T-cell (primary cell): Measurements from ENCODE around the gene STX4. TPM values are rescaled to one million over a fixed set of nuclear protein-coding genes. Genes with fewer than 3 reads are reported as not detected.

Experiments
- ATAC-seq, 4 experiments: fragments of 200-7000 bp in 3 of 4; fragments of 150-1000 bp in 1 of 4; cut with Tn5 transposase; replicated peaks in 1 of 4; 1 replicate in 3 of 4; 2 replicates in 1 of 4; pipeline ENCODE4 v1.10.0; 2021; ENCODE audit warnings: moderate library complexity in 3 of 4, mild to moderate bottlenecking in 2 of 4, moderate number of reproducible peaks in 1 of 4
- CTCF ChIA-PET, 2 donors: fragments of 300-600 bp; sonication (Branson Sonifier 250); formaldehyde crosslinking; loops; one replicate each; lab custom pipeline; 2022; ENCODE audit warnings: antibody characterized with exemption in 2 of 2; lab: Charles Lee
- POLR2A ChIA-PET, 2 donors: fragments of 300-600 bp; sonication (Branson Sonifier 250); formaldehyde crosslinking; loops; one replicate each; lab custom pipeline; 2022; ENCODE audit warnings: antibody characterized with exemption in 2 of 2; lab: Charles Lee
- DNase-seq, 35 experiments: peaks; one replicate each; pipeline versions ENCODE4 v3.0.0 to v3.0.0-alpha.2; 2013 to 2023
- H3K27ac ChIP-seq: one replicate; pipeline ENCODE4 v1.5.1; 2013; ENCODE audit warnings: low read length
- H3K27me3 ChIP-seq, 2 experiments: replicated peaks in 1 of 2; 1 replicate in 1 of 2; 2 replicates in 1 of 2; pipeline versions ENCODE4 v1.6.1 to v1.7.0; 2013; ENCODE audit warnings: low read length in 1 of 2, mixed read lengths in 1 of 2; ENCODE audit not compliant: control insufficient read depth in 2 of 2, insufficient read depth in 2 of 2; ENCODE audit errors: extremely low read depth in 1 of 2
- H3K36me3 ChIP-seq, 2 donors: 1 replicate in 1 of 2; 2 replicates in 1 of 2; pipeline versions ENCODE4 v1.6.1 to v1.7.0; 2013; ENCODE audit warnings: low read length in 1 of 2; ENCODE audit not compliant: control insufficient read depth in 2 of 2, insufficient read depth in 1 of 2; ENCODE audit errors: extremely low read depth in 1 of 2
- H3K4me1 ChIP-seq, 2 experiments: 1 replicate in 1 of 2; 2 replicates in 1 of 2; pipeline versions ENCODE4 v1.6.1 to v1.7.0; 2013; ENCODE audit warnings: low read length in 2 of 2, mixed read lengths in 1 of 2; ENCODE audit not compliant: insufficient read depth in 2 of 2, control insufficient read depth in 1 of 2; ENCODE audit errors: extremely low read depth in 1 of 2
- H3K4me3 ChIP-seq, 2 donors: 1 replicate in 1 of 2; 2 replicates in 1 of 2; pipeline versions ENCODE4 v1.5.1 to v1.7.0; 2013; ENCODE audit warnings: mild to moderate bottlenecking in 2 of 2, low read length in 1 of 2, moderate library complexity in 1 of 2; ENCODE audit not compliant: control insufficient read depth in 1 of 2; ENCODE audit errors: extremely low read depth in 1 of 2
- H3K9me3 ChIP-seq: 2 replicates; pipeline ENCODE4 v1.7.0; 2013
- H3K27ac Mint-ChIP-seq, 2 donors: one replicate each; pipeline ENCODE4 v1.8.0; 2020 to 2021; ENCODE audit warnings: mild to moderate bottlenecking in 2 of 2, mixed read lengths in 2 of 2
- H3K27me3 Mint-ChIP-seq, 2 donors: one replicate each; pipeline ENCODE4 v1.8.0; 2021 to 2022; ENCODE audit warnings: mixed read lengths in 2 of 2
- H3K36me3 Mint-ChIP-seq: one replicate; pipeline ENCODE4 v1.8.0; 2021; ENCODE audit warnings: mixed read lengths
- H3K4me1 Mint-ChIP-seq, 3 donors: one replicate each; pipeline ENCODE4 v1.8.0; 2020 to 2022; ENCODE audit warnings: mixed read lengths in 3 of 3, mild to moderate bottlenecking in 1 of 3
- H3K4me3 Mint-ChIP-seq, 3 donors: one replicate each; pipeline ENCODE4 v1.8.0; 2020 to 2022; ENCODE audit warnings: mild to moderate bottlenecking in 3 of 3, mixed read lengths in 3 of 3, moderate library complexity in 3 of 3
- H3K9me3 Mint-ChIP-seq, 3 donors: one replicate each; pipeline ENCODE4 v1.8.0; 2020 to 2022; ENCODE audit warnings: mixed read lengths in 3 of 3
- WGBS: methylation state at CpG from one replicate; pipeline ENCODE4 v1.1.5; 2013; ENCODE audit warnings: missing lambda C conversion rate; ENCODE audit not compliant: insufficient coverage; 5-methylcytosine and 5-hydroxymethylcytosine counted together
- total RNA-seq, 35 experiments: library from RNA in 6 of 35; stranded (reverse) in 6 of 35; fragments of 120-200 nt in 1 of 35; gene quantifications; one replicate each; pipeline versions ENCODE4 v1.2.1 to v1.2.4 and lab custom pipeline; 2013 to 2026

The STX4 gene
- 100 to 1,000 TPM in 2 of 5 donors, 10 to 100 TPM in 3; 73.9 to 110 (median 94.6) TPM for total RNA-seq
- total RNA-seq (2013), result 46.0 TPM
- total RNA-seq (lab: John Stamatoyannopoulos, UW), result 27.5 to 59.9 (median 47.3) reads per million in 29 experiments

- peak within 1 kb of the TSS; percentile 88 to 94 for H3K27ac Mint-ChIP-seq
- peak within 1 kb of the TSS; percentile 85 to 97 (median 94) for H3K4me3 Mint-ChIP-seq
- peak; percentile 88 to 100 (median 99) for DNase-seq
- Histone ChIP-seq H3K27me3 (no peaks in the 10 kb centered on the region), H3K36me3 (peaks cover 6 to 24% of the 10 kb centered on the region in 2 donors), H3K27ac (peak within 1 kb of the TSS; percentile 98), H3K4me3 (peak within 1 kb of the TSS; percentile 74 to 78), H3K9me3 (no peaks in the 10 kb centered on the region), H3K4me1 (peaks cover 0 to 23% of the 10 kb centered on the region in 2 experiments)
- 2% methylated on average over 70 of the region's 75 CpGs for WGBS
- ChIA-PET POLR2A (interaction anchor here in 1 of 2 donors (0.6 kb wide), 1 partner anchor 131 kb away, joined by 3 read pairs; no protein-coding TSS in a partner anchor), CTCF (interaction anchor here in 1 of 2 donors (1.0 to 1.8 kb wide), 2 partner anchors 41 to 427 kb away, joined by 4 read pairs; partner anchors contain the start of genes ARMC5, ZNF646 and ZNF668)
- peaks cover 17% of the 10 kb centered on the region for H3K36me3 Mint-ChIP-seq
- no peaks in the 10 kb centered on the region for H3K27me3 Mint-ChIP-seq
- no peaks in the 10 kb centered on the region for H3K9me3 Mint-ChIP-seq
- ATAC-seq, result peak; percentile 82 to 84 (median 83)
- peaks cover 23 to 29% (median 26%) of the 10 kb centered on the region in 3 donors for H3K4me1 Mint-ChIP-seq
Measured at GRCh38 chr16:31032736-31033708, at the start of gene STX4. Gene STX4 (plus strand): TSS chr16:31033558. CDS start chr16:31033806, 248 bp downstream.

GRCh38 chr16:30983898-30984610 lies 49.3 kb upstream of the STX4 start:
- Mint-ChIP-seq H3K27ac (no peak overlapping the region), H3K4me3 (no peak overlapping the region), H3K36me3 (peaks cover 13% of the 10 kb centered on the region), H3K9me3 (no peaks in the 10 kb centered on the region), H3K4me1 (peaks cover 0 to 1% (median 0%) of the 10 kb centered on the region in 3 donors), H3K27me3 (no peaks in the 10 kb centered on the region)
- Histone ChIP-seq H3K4me1 (peaks cover 0 to 9% of the 10 kb centered on the region in 2 experiments), H3K27ac (no peak overlapping the region), H3K27me3 (no peaks in the 10 kb centered on the region), H3K9me3 (no peaks in the 10 kb centered on the region), H3K36me3 (peaks cover 21 to 32% of the 10 kb centered on the region in 2 donors), H3K4me3 (no peak overlapping the region)
- ChIA-PET POLR2A (interaction anchor here in 1 of 2 donors (0.6 kb wide), 1 partner anchor 23 kb away, joined by 3 read pairs; no protein-coding TSS in a partner anchor), CTCF (interaction anchor here (0.6 to 3.6 kb wide), 8 partner anchors 92 to 746 kb away, joined by 3 to 19 read pairs (median 5); no protein-coding TSS in a partner anchor)
- ATAC-seq (no peak), DNase-seq (no peak)
- 82% methylated on average over 9 of the region's 14 CpGs for WGBS

GRCh38 chr16:30984669-30985400 lies 48.5 kb upstream of the STX4 start, which contains the start of gene HSD3B7:
Gene HSD3B7 (plus strand): TSS chr16:30985207. CDS start chr16:30985659, 452 bp downstream.
- Histone ChIP-seq H3K36me3 (peaks cover 16 to 32% of the 10 kb centered on the region in 2 donors), H3K4me1 (peaks cover 0 to 9% of the 10 kb centered on the region in 2 experiments), H3K27me3 (no peaks in the 10 kb centered on the region), H3K4me3 (no peak within 1 kb of the TSS), H3K27ac (no peak within 1 kb of the TSS), H3K9me3 (no peaks in the 10 kb centered on the region)
- 54% methylated on average over 18 of the region's 24 CpGs for WGBS
- H3K4me1 Mint-ChIP-seq, result peaks cover 0 to 1% (median 0%) of the 10 kb centered on the region in 3 donors
- H3K36me3 Mint-ChIP-seq, result peaks cover 13% of the 10 kb centered on the region
- DNase-seq (peak; percentile 25 to 83 (median 70)), ATAC-seq (peak; percentile 70 to 80 (median 77))
- H3K27me3 Mint-ChIP-seq, result no peaks in the 10 kb centered on the region
- ChIA-PET POLR2A (interaction anchor here in 1 of 2 donors (0.6 kb wide), 1 partner anchor 24 kb away, joined by 3 read pairs; no protein-coding TSS in a partner anchor), CTCF (interaction anchor here (0.6 to 3.6 kb wide), 8 partner anchors 92 to 745 kb away, joined by 3 to 19 read pairs (median 5); no protein-coding TSS in a partner anchor)
- no peak within 1 kb of the TSS for H3K4me3 Mint-ChIP-seq
- H3K9me3 Mint-ChIP-seq, result no peaks in the 10 kb centered on the region
- H3K27ac Mint-ChIP-seq, result no peak within 1 kb of the TSS

GRCh38 chr16:30985401-30986128 lies 47.8 kb upstream of the STX4 start:
- ATAC-seq, result peak in 2 of 4 experiments; percentile 17 to 21
- WGBS, result 87% methylated on average over 15 of the region's 20 CpGs

More at GRCh38 chr16:30985401-30986128, 47.8 kb upstream of the STX4 start:
- no peak for DNase-seq
- no peak overlapping the region for H3K4me3 ChIP-seq
- Mint-ChIP-seq H3K9me3 (no peaks in the 10 kb centered on the region), H3K4me1 (peaks cover 0 to 1% (median 0%) of the 10 kb centered on the region in 3 donors), H3K27me3 (no peaks in the 10 kb centered on the region), H3K27ac (no peak overlapping the region), H3K36me3 (peaks cover 13% of the 10 kb centered on the region), H3K4me3 (no peak overlapping the region)
- ChIA-PET CTCF (interaction anchor here (0.6 to 3.6 kb wide), 4 partner anchors 157 to 888 kb away, joined by 3 to 19 read pairs (median 7); partner anchors contain the start of gene ZNF267 (in 1 of the 2)), POLR2A (no interaction called here)
- peaks cover 0 to 9% of the 10 kb centered on the region in 2 experiments for H3K4me1 ChIP-seq
- H3K9me3 ChIP-seq, result no peaks in the 10 kb centered on the region
- peaks cover 0 to 5% of the 10 kb centered on the region in 2 experiments for H3K27me3 ChIP-seq
- no peak overlapping the region for H3K27ac ChIP-seq
- H3K36me3 ChIP-seq, result peaks cover 16 to 24% of the 10 kb centered on the region in 2 donors
